HepG2 (cell line): ENCODE results near the gene MYCBPAP. TPM values are rescaled to one million over a fixed set of nuclear protein-coding genes. Genes with fewer than 3 reads are reported as not detected.

Experiments used
- ETV5 ChIP-seq: IDR thresholded peaks from 2 replicates; pipeline ENCODE4 v1.6.1; 2018; ENCODE audit warnings: missing biosample characterization, missing genetic modification reagents, inconsistent platforms, borderline replicate concordance
- HINFP ChIP-seq: sonication (generic); formaldehyde crosslinking; IDR thresholded peaks from 2 replicates; pipeline ENCODE4 v1.4.0; 2020; ENCODE audit warnings: low read depth, mild to moderate bottlenecking, missing genetic modification reagents
- MXD1 ChIP-seq: sonication (generic); formaldehyde crosslinking; IDR thresholded peaks from 2 replicates; pipeline ENCODE4 v1.4.0; 2020; ENCODE audit warnings: mild to moderate bottlenecking, missing genetic modification reagents
- PATZ1 ChIP-seq: sonication (generic); formaldehyde crosslinking; IDR thresholded peaks from 2 replicates; pipeline ENCODE4 v1.4.0; 2020; ENCODE audit warnings: missing genetic modification reagents
- PCBP2 ChIP-seq: fragments of 200-400 bp; formaldehyde crosslinking; optimal IDR thresholded peaks from 2 replicates; pipeline ENCODE3; 2018; ENCODE audit warnings: low read length, low read depth; ENCODE audit not compliant: poor library complexity, severe bottlenecking
- THAP9 ChIP-seq: sonication (generic); formaldehyde crosslinking; IDR thresholded peaks from 2 replicates; pipeline ENCODE4; 2020; ENCODE audit warnings: missing genetic modification reagents, mild to moderate bottlenecking, borderline replicate concordance
- ZBTB8A ChIP-seq: sonication (generic); formaldehyde crosslinking; IDR thresholded peaks from 2 replicates; pipeline ENCODE4 v1.4.0; 2020; ENCODE audit warnings: mild to moderate bottlenecking, low read depth, missing genetic modification reagents, borderline replicate concordance
- ZNF350 ChIP-seq: sonication (generic); formaldehyde crosslinking; IDR thresholded peaks from 2 replicates; pipeline ENCODE4 v1.4.0; 2020; ENCODE audit warnings: mild to moderate bottlenecking, low read depth, missing genetic modification reagents, borderline replicate concordance
- ZXDC ChIP-seq: sonication (generic); formaldehyde crosslinking; IDR thresholded peaks from 2 replicates; pipeline ENCODE4 v1.5.0; 2020; ENCODE audit warnings: mild to moderate bottlenecking, missing genetic modification reagents
- polyA plus RNA-seq, 8 experiments: library from polyadenylated mRNA; depleted of rRNA in 3 of 8; stranded (reverse) in 7 of 8; unstranded in 1 of 8; fragments of >200 nt; fragmentation: Illumina TruSeq in 4 of 8; extraction: Trizol in 4 of 8; gene quantifications; 2 replicates each; pipeline versions ENCODE4 v1.2.1 to v1.2.3, GENCODE V29; 2011 to 2016; ENCODE audit warnings: low read depth in 4 of 8, missing spikeins in 1 of 8, mixed read lengths in 1 of 8; ENCODE audit not compliant: insufficient read depth in 1 of 8
- total RNA-seq, 5 experiments: library from RNA; depleted of rRNA; stranded (reverse); fragments of >200 nt; fragmentation: Illumina TruSeq; extraction: Trizol; gene quantifications; 2 replicates each; pipeline ENCODE4 v1.2.3, GENCODE V29; 2016; ENCODE audit warnings: low read depth in 1 of 5
- TF ChIP-seq, protein P1 (sequence below): sonication (generic); formaldehyde crosslinking; IDR thresholded peaks from 2 replicates; pipeline ENCODE4 v1.4.0; 2020; ENCODE audit warnings: missing genetic modification reagents, mild to moderate bottlenecking, borderline replicate concordance
- TF ChIP-seq, protein P2 (sequence below): sonication (generic); formaldehyde crosslinking; conservative IDR thresholded peaks from 2 replicates; pipeline ENCODE4 v1.8.0; 2022; ENCODE audit warnings: missing genetic modification reagents

Gene MYCBPAP
- total and polyA plus RNA-seq, 2 of the 13 experiments (the other 11 are each of a cell fraction or from before 2014, with no cell fraction given), result 0.22 to 0.24 TPM

GRCh38 chr17:50518384-50519023, 10.3 kb downstream of the MYCBPAP start (continued):
- TF ChIP-seq THAP9 (CRISPR knock-in tag) (peak; percentile 64; the same call in 1 of the 2 replicates), HINFP (CRISPR knock-in tag) (peak; percentile 51; the same call in 1 of the 2 replicates), ETV5 (0 out of 2 replicates have a peak, but pooled peaks have one; percentile 10), MXD1 (CRISPR knock-in tag) (peak; percentile 49; the same call in 1 of the 2 replicates), PCBP2 (no peak), ZXDC (CRISPR knock-in tag) (peak; percentile 45; the same call in 1 of the 2 replicates), ZNF350 (CRISPR knock-in tag) (peak; percentile 26; the same call in 1 of the 2 replicates), ZBTB8A (CRISPR knock-in tag) (no peak), PATZ1 (CRISPR knock-in tag) (peak; percentile 36; the same call in 1 of the 2 replicates)
- TF ChIP-seq, protein P1, sequence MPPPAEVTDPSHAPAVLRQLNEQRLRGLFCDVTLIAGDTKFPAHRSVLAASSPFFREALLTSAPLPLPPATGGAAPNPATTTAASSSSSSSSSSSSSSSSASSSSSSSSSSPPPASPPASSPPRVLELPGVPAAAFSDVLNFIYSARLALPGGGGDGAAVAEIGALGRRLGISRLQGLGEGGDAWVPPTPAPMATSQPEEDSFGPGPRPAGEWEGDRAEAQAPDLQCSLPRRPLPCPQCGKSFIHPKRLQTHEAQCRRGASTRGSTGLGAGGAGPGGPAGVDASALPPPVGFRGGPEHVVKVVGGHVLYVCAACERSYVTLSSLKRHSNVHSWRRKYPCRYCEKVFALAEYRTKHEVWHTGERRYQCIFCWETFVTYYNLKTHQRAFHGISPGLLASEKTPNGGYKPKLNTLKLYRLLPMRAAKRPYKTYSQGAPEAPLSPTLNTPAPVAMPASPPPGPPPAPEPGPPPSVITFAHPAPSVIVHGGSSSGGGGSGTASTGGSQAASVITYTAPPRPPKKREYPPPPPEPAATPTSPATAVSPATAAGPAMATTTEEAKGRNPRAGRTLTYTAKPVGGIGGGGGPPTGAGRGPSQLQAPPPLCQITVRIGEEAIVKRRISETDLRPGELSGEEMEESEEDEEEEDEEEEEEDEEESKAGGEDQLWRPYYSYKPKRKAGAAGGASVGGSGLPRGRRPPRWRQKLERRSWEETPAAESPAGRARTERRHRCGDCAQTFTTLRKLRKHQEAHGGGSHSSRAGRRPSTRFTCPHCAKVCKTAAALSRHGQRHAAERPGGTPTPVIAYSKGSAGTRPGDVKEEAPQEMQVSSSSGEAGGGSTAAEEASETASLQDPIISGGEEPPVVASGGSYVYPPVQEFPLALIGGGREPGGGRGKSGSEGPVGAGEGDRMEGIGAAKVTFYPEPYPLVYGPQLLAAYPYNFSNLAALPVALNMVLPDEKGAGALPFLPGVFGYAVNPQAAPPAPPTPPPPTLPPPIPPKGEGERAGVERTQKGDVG (CRISPR knock-in tag), result 0 out of 2 replicates have a peak, but pooled peaks have one; percentile 6
- TF ChIP-seq, protein P2, sequence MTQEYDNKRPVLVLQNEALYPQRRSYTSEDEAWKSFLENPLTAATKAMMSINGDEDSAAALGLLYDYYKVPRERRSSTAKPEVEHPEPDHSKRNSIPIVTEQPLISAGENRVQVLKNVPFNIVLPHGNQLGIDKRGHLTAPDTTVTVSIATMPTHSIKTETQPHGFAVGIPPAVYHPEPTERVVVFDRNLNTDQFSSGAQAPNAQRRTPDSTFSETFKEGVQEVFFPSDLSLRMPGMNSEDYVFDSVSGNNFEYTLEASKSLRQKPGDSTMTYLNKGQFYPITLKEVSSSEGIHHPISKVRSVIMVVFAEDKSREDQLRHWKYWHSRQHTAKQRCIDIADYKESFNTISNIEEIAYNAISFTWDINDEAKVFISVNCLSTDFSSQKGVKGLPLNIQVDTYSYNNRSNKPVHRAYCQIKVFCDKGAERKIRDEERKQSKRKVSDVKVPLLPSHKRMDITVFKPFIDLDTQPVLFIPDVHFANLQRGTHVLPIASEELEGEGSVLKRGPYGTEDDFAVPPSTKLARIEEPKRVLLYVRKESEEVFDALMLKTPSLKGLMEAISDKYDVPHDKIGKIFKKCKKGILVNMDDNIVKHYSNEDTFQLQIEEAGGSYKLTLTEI (CRISPR knock-in tag), result no peak
